ENCODE data around the gene GPR180.

DNA sequence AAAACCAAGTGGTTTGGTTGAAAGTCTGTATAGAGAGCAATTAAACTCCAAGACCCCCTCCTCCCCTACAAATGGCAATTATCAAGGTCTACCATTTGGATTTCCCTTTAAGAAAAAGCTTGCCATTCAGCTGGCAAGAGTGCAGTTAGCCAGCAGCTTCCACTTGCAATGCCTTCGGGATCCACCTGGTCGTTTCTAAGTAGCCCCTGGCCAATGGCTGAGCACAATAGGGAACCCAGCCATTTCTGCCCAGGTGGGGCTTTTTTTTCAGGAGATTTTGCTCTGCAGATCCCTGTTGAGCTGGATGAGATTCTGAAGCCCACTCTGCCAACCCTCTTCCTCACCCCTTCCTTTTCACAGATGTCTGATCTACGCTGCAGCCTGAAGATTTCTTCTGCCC is 32.0 kb upstream of the GPR180 start:
- TF ChIP-seq, protein P1, sequence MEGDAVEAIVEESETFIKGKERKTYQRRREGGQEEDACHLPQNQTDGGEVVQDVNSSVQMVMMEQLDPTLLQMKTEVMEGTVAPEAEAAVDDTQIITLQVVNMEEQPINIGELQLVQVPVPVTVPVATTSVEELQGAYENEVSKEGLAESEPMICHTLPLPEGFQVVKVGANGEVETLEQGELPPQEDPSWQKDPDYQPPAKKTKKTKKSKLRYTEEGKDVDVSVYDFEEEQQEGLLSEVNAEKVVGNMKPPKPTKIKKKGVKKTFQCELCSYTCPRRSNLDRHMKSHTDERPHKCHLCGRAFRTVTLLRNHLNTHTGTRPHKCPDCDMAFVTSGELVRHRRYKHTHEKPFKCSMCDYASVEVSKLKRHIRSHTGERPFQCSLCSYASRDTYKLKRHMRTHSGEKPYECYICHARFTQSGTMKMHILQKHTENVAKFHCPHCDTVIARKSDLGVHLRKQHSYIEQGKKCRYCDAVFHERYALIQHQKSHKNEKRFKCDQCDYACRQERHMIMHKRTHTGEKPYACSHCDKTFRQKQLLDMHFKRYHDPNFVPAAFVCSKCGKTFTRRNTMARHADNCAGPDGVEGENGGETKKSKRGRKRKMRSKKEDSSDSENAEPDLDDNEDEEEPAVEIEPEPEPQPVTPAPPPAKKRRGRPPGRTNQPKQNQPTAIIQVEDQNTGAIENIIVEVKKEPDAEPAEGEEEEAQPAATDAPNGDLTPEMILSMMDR (IDR thresholded peaks at IDR 0.05; ENCODE audit: insufficient read depth, low read length), result no peak
- TF ChIP-seq GABPA (IDR thresholded peaks at IDR 0.05; ENCODE audit: low read depth) (no peak), POLR2AphosphoS5 (IDR thresholded peaks at IDR 0.05; ENCODE audit: low read depth) (no peak), SPI1 (IDR thresholded peaks at IDR 0.05; ENCODE audit: borderline replicate concordance, low read depth) (no peak)
- TF ChIP-seq, protein P2, sequence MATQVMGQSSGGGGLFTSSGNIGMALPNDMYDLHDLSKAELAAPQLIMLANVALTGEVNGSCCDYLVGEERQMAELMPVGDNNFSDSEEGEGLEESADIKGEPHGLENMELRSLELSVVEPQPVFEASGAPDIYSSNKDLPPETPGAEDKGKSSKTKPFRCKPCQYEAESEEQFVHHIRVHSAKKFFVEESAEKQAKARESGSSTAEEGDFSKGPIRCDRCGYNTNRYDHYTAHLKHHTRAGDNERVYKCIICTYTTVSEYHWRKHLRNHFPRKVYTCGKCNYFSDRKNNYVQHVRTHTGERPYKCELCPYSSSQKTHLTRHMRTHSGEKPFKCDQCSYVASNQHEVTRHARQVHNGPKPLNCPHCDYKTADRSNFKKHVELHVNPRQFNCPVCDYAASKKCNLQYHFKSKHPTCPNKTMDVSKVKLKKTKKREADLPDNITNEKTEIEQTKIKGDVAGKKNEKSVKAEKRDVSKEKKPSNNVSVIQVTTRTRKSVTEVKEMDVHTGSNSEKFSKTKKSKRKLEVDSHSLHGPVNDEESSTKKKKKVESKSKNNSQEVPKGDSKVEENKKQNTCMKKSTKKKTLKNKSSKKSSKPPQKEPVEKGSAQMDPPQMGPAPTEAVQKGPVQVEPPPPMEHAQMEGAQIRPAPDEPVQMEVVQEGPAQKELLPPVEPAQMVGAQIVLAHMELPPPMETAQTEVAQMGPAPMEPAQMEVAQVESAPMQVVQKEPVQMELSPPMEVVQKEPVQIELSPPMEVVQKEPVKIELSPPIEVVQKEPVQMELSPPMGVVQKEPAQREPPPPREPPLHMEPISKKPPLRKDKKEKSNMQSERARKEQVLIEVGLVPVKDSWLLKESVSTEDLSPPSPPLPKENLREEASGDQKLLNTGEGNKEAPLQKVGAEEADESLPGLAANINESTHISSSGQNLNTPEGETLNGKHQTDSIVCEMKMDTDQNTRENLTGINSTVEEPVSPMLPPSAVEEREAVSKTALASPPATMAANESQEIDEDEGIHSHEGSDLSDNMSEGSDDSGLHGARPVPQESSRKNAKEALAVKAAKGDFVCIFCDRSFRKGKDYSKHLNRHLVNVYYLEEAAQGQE (IDR thresholded peaks at IDR 0.05; ENCODE audit: insufficient replicate concordance, low read depth), result no peak

All from HL-60 (cell line).